ENCODE results near the gene APBA3.
A peak's percentile ranks its signal among the peaks of the same experiment; 100 is the strongest.
"Not testable (repeated sequence)": the region's sequence is repeated elsewhere in the genome, so short reads cannot be mapped to it uniquely, and the experiment has no call there.

Gene APBA3

DNA sequence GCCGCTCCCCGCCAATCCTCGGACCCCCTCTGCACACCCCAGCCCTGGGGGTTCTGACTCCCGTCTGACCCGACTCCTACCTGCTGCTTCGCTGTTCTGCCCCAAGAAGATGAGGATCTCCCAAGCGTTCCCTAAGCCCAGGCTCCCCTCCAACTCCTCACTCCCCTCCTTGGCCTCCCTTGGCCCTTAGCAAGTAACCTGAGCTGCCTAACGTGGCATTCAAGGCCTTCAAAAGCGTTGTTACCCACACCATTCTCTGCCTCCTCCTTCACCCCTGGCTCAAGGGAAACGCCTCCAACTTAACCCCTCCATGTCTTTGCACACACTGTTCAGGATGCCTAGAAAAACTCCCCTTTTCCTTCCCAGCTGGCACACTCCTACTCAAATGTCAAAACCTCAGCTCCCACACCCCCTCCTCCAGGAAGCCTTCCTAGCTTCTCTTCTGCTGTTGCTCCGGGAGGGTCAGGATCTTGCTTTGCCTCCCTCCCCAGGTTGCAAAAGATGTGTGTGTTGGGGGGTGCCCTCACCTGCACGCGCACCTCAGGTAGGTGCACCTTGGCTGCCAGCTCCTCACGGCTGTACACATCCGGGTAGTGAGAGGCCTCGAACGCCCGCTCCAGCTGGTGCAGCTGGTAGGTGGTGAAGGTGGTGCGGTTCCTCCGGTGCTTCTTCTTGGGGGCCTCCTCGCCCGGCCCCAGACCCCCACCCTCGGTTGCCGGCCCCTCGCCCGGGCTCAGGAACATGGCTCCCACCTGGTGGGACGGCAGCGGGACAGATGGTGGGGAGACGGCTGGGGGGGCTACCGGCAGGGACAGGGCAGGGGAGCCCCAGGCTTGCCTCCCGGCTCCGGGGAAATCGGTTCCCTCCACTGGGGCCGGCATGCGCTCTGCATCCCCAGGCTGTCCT is 9.8 kb upstream of the APBA3 start:
- DNase-seq (ENCODE audit: low spot score), result no peak

GRCh38 chr19:3770136-3770999 is 8.9 kb upstream of the APBA3 start:
- no peak for DNase-seq (ENCODE audit: low spot score)

GRCh38 chr19:3769494-3769893 is 8.0 kb upstream of the APBA3 start:
- DNase-seq (ENCODE audit: low spot score), result no peak

GRCh38 chr19:3768748-3769099 is 7.2 kb upstream of the APBA3 start:
- no peak for DNase-seq (ENCODE audit: low spot score)

- no peak for DNase-seq (ENCODE audit: low spot score)
These were observed 6.7 kb upstream of the APBA3 start for GRCh38 chr19:3768015-3768747.

GRCh38 chr19:3767050-3767449 is 5.6 kb upstream of the APBA3 start:
- DNase-seq (ENCODE audit: low spot score), result no peak

DNA sequence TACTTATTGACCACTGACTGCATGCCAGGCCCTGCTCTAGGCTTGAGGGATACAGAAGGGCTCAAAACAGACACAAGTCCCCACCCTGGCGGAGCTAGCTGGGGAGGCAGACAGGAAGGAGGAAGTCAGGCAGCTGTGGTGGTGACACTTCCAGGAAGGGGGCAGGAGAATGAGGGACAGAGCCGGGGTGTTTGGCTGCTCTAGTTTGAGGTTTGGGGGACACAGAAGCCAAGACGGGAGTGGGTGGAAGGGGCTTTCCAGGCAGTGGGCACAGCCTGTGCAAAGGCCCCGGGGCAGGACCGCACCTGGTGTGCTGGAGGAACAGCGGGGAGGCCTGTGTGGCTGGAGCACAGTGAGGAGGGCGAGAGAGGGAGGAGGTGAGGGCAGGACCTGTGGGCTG is 5.0 kb upstream of the APBA3 start:
- no peak for DNase-seq (ENCODE audit: low spot score)

DNA sequence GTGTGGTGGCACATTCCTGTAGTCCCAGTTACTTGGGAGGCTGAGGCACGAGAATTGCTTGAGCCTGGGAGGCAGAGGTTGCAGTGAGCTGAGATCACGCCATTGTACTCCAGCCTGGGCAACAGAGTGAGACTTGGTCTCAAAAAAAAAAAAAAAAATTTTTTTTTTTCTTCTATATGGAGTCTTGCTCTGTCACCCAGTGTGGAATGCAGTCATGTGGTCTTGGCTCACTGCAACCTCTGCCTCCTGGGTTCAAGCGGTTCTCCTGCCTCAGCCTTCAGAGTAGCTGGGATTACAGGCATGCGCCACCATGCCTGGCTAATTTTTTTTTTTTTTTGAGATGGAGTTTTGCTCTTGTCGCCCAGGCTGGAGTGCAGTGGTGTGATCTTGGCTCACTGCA is 4.3 kb upstream of the APBA3 start:
- peak; percentile 24 for DNase-seq (ENCODE audit: low spot score)

DNA sequence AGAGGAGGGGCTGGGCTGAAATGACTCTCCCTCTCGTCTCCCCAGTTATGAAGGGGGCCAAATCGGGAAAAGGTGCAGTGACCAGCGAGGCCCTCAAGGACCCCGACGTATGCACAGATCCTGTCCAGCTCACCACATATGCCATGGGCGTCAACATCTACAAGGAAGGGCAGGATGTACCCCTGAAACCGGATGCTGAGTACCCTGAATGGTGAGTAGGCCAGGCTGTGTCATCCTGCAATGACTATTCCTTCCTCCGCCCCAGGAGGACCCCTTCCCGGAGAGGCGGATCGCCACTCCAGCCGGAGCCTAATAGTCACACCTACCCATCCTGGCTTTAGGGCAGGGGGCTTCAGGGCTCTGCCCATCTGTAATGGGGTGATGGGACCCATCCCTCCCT is 3.6 kb upstream of the APBA3 start:
- DNase-seq (ENCODE audit: low spot score), result peak; percentile 94

- DNase-seq (ENCODE audit: low spot score), result peak; percentile 99
These were observed 1.3 kb upstream of the APBA3 start, which contains the start of gene MRPL54 for GRCh38 chr19:3762501-3763459. MRPL54 (plus strand) TSS chr19:3762682; CDS start chr19:3762701, 19 bp downstream.

- DNase-seq (ENCODE audit: low spot score), result no peak
These were observed 610 bp upstream of the APBA3 start for GRCh38 chr19:3762130-3762473.

DNA sequence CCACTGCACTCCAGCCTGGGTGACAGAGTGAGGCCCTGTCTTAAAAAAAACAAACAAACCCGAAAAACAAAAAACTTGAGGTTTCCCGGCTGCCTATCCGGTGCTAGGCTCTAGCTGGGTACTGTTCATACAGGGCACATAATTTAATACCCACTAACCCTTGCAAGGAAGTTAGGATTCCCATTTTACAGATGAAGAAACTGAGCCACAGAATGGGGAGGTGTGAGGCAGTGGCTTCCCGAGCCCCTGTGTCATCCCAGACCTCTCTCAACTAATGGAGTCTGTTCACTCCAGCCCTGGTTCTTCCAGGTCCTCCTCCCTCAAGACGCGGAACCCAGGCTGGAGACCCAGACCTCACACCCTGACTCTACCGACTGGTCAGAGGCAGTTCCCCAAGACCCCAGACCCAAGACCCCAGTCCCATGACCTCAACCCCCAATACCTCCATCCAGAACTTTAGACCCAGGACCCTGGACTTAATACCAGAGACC is 576 bp downstream of the APBA3 start:
- DNase-seq (ENCODE audit: low spot score), result peak; percentile 46

- DNase-seq (ENCODE audit: low spot score), result no peak
These were observed 1.8 kb downstream of the APBA3 start for GRCh38 chr19:3759482-3760254.

DNA sequence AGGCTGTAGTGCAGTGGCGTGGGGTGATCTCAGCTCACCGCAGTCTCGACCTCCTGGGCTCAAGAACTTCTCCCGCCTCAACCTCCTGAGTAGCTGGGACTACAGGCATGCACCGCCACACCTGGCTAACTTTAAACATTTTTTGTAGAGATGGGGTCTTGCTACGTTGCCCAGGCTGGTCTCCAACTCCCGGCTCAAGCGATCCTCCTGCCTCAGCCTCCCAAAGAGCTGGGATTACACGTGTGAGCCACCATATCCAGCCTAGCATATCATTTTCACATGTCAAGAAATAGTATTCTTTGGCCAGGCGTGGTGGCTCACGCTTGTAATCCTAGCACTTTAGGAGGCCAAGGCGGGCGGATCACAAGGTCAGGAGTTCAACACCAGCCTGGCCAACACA is 3.2 kb downstream of the APBA3 start:
- DNase-seq (ENCODE audit: low spot score), result not testable (repeated sequence)

GRCh38 chr19:3757705-3758104 is 3.8 kb downstream of the APBA3 start:
- DNase-seq (ENCODE audit: low spot score), result not testable (repeated sequence)

DNA sequence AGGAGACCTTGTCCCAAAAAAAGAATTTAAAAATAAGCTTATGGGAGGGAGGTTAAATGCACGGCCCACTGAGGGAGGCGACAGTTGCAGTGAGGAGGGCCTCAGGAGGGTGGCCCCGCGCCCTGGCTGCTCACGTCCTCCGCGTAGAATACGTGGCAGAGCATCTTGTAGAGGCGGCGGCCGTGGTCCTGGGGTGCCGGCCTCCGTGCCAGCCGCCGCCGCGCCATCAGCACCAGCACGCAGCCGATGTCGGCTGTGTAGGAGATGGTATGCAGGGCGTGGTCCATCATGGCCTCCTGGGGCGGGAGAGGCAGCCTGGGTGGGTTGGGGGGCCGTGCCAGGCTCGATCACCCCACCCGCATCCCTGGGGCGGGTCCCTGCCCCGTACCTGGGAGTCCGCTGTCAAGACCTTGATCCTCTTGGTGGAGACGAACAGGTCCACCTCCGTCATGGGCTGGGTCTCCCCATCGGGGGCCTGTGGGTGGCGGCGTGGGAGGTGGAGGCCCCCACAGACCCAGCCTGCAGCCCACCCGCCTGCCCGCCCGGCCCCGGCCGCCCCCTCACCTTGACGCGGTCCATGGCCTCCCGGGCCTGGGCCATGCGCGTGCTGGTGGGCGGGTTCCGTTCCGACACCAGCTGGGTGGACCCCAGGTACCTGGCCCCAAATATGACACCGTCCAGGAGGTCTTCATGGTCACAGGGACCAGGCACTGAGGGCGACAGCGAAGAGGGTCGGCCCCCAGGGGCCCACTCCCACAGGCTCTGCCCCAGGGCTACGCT is 7.7 kb downstream of the APBA3 start:
- DNase-seq (ENCODE audit: low spot score), result no peak

DNA sequence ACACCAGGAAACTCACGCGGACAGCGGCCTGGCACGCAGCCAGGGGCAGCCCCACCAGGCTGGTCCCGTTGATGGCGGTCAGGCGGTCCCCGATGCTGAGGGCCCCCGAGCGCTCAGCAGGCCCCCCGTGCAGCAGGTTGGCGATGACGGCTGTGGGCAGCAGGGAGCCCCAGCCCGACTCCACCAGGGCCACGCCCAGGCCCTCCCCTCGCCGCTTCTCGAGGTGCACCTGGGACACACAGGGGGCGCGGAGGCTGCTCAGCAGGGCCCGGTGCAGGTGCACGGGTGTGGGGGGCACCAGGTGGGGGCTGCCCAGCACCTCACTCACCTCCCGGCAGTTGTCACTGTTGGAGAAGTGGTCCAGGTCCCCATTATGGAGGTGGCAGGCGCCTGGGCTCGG is 9.0 kb downstream of the APBA3 start:
- DNase-seq (ENCODE audit: low spot score), result no peak

DNA sequence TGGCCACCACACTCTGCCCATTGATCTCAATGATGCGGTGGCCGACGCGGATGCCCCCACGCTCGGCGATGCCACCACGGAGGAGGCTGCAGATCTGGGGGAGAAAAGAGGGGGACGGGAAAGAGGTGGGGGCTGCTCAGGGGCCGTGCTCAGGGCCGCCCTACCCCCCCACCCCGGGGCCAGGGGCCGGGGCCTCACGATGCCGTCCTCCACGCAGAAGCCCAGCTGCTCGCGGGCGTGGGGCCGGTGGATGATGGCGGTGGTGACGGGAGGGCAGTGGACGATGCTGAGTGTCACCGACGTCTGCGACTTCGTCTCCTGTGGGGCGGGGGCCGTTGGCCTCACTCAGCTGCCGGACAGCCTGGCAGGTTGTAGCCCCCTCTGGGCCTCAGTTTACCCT is 10.3 kb downstream of the APBA3 start:
- no peak for DNase-seq (ENCODE audit: low spot score)

DNA sequence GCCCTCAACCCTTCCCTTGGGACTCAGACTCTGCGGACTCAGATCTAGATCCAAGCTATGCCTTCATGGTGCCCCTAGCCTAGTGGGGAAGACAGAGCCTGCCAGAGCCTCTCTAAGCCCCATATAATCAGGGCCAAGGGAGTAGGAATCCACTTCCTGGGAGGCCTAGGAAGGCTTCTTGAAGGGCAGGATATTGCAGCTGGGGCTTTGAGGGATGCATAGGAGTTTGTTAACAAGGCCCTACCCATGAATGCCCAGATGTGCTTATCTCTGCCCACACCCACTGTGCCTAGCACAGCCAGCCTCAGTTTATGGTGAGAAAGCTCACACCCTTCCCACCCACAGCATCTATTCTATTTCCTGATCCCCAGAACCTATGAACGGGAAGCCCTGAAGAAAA is 11.3 kb downstream of the APBA3 start:
- no peak for DNase-seq (ENCODE audit: low spot score)

- DNase-seq (ENCODE audit: low spot score), result no peak
These were observed 12.5 kb downstream of the APBA3 start for GRCh38 chr19:3748965-3749364.

Measured in RKO (cell line).